GM18909 (cell line): ENCODE data around the gene IGFL3.
"Not testable (repeated sequence)": the region's sequence is repeated elsewhere in the genome, so short reads cannot be mapped to it uniquely, and the experiment has no call there.

Experiments
- ATAC-seq: cut with Tn5 transposase; IDR thresholded peaks from one replicate; pipeline ENCODE4 v1.9.1; 2021; ENCODE audit warnings: mild to moderate bottlenecking; ENCODE audit not compliant: unreplicated experiment, poor library complexity

Gene IGFL3

DNA sequence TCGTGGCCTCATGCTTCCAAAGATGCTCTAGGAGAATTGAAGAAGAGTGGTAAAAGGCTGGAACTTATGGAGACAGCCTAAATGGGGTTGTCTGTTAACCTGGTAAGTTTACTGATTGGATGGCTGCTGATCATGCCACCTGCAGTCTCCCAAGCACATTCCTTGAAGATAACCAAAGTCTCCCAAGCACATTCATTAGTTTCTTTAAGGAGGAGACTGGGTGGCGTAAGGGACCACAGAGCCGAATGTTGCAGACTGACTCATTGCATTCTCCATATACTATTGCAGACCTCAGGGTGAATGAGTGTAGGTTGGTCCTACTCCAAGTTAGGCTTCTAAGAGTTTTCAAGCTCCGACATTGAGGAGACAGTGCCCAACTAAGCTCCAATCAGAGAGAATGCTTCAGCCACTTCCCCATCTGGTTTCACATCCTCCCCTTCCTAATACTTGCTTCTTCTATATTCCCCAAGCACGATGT lies at the start of gene IGFL3:
TSS of gene IGFL3 (minus strand) at position 51 of the 478 bp plus-strand sequence. CDS start at position 12, 39 bp downstream.
- ATAC-seq = no peak

GRCh38 chr19:46173886-46174480 lies 49.5 kb upstream of the IGFL3 start:
- no peak for ATAC-seq

GRCh38 chr19:46162731-46163130 lies 38.2 kb upstream of the IGFL3 start:
- no peak for ATAC-seq

DNA sequence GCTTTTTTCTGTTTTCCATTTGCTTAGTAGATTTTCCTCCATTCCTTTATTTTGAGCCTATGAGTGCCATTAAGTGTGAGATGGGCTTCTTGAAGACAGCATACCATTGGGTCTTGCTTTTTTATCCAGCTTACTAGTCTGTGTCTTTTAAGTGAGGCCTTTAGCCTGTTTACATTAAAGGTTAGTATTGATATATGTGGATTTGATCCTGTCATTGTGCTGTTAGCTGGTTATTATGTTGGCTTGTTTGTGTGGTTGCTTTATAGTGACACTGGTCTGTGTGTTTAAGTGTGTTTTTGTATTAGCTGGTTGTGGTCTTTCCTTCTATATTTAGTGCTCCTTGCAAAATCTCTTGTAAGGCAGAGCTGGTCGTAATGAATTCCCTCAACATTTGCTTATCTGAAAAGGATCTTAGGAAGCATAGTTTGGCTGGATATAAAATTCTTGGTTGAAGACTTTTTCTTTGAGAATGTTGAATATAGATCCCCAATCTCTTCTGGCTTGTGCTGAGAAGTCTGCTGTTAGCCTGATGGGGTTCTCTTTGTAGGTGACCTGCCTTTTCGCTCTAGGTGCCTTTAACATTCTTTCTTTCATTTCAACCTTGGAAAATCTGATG lies 37.3 kb upstream of the IGFL3 start:
- ATAC-seq = not testable (repeated sequence)

GRCh38 chr19:46160233-46160775 lies 35.8 kb upstream of the IGFL3 start:
- ATAC-seq = no peak

GRCh38 chr19:46159418-46160232 lies 35.1 kb upstream of the IGFL3 start:
- no peak for ATAC-seq

GRCh38 chr19:46155237-46155636 lies 30.7 kb upstream of the IGFL3 start:
- ATAC-seq = no peak

DNA sequence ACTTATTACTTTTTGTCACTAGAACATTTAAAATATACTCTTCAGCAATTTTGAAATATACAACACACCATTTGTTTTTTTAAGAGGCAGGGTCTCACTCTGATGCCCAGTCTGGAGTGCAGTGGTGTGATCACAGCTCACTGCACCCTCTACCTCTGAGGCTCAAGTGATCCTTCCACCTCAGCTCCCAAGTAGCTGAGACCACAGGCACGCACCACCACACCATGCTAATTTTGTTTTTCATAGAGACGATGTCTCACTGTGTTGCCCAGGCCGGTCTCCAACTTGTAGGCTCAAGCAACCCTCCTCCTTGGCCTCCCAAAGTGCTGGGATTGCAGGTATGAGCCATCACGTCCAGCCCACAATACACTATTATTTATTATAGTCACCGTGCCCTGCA lies 26.1 kb upstream of the IGFL3 start:
- no peak for ATAC-seq

GRCh38 chr19:46147791-46148288 lies 23.4 kb upstream of the IGFL3 start, which contains the start of gene IGFL2:
Gene IGFL2 (plus strand): TSS chr19:46148238. CDS start chr19:46148279, 41 bp downstream.
- no peak for ATAC-seq

- ATAC-seq = no peak
These were observed 22.8 kb upstream of the IGFL3 start for GRCh38 chr19:46147166-46147740.

GRCh38 chr19:46144756-46145155 lies 20.3 kb upstream of the IGFL3 start:
- no peak for ATAC-seq

DNA sequence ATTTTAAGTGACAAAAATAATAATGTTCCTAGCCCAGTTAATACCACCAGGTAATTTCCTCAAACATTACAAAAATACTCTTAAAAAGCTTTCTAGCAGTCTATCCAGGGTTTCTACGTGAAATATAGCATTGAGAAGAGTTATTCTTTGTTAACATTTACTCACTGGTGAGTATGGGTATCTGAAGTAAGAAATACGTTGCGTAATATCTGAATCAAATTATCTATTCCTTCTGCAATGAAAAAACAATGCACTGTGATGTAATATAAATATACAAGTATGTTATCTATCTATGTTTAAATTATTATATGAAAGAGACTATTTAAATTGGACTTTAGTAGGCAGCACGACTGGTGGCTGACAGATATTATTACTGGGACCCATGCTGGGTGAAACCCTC lies 17.8 kb upstream of the IGFL3 start:
- no peak for ATAC-seq

- ATAC-seq = no peak
These were observed 16.9 kb upstream of the IGFL3 start for GRCh38 chr19:46141421-46141820.

GRCh38 chr19:46137915-46138473 lies 13.5 kb upstream of the IGFL3 start:
- ATAC-seq = no peak

DNA sequence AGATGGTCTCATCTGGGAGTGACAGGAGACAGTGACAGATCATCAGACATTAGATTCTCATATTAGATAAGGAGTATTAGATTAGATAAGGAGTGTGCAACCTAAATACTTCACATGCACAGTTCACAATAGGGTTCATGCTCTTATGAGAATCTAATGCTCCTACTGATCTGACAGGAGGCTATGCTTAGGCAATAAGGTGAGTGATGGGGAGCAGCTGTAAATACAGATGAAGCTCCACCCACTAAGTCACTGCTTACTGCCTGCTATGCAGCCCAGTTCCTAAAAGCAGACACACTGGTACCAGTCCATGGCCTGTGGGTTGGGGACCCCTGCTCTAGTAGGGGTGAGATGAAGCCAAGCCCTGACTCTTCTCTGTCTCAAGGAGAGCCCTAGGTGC lies 10.0 kb upstream of the IGFL3 start:
- ATAC-seq = no peak

GRCh38 chr19:46133777-46134241 lies 9.3 kb upstream of the IGFL3 start:
- ATAC-seq = no peak

DNA sequence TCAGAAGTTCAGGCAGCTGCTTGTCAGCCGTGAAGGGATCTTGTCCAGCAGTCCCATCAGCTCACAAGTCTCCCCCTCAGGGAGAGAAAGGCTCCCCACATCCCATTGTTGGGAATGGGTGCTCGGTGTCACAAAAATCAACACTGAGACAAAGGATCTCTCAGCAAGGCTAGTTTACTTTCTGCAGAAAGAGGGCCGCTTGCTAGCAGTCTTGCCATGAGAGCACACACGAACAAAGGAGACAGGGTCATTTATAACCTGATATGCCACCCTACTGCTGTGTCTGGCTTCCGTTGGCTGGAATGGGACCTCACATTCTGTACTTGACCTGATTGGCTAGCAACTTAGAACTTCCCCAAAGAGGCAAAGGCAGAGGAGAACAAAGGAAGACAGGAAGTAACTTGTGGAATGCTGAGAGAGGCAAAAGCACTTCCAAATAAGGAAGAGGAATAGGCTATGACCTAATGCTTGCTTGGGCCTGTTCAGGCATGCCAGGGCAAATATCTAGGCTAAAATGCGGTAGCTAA lies 8.7 kb upstream of the IGFL3 start:
- no peak for ATAC-seq

GRCh38 chr19:46132508-46133100 lies 8.1 kb upstream of the IGFL3 start:
- no peak for ATAC-seq

DNA sequence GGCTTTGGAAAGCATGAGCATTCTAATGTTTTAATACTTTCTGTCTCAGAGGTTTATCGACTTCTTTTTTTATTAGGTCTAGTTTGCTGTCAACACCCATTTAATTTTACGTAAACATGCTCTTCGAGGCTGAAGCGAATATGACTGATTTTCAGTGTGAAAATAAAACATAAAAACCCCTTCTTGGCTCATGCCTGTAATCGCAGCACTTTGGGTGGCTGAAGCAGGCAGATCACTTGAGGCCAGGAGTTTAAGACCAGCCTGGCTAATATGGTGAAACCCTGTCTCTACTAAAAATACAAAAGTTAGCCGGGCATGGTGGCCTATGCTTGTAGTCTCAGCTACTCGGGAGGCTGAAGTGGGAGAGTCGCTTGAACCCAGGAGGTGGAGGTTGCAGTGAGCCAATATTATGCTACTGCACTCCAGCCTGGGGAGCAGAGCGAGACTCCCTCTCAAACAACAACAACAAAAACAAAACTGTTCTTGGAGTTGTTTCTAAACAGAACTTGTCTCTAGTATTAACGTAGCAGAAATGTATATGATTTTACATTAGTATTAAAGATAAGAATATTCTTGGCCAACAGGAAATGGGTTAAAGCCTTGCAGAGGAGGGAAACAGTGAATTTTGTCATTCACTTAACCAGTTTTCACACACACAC lies 7.1 kb upstream of the IGFL3 start:
- ATAC-seq = no peak
